Measurements from ENCODE around the gene POFUT2. TPM values are rescaled to one million over a fixed set of nuclear protein-coding genes. Genes with fewer than 3 reads are reported as not detected.

POFUT2 gene
- total RNA-seq, 4 donors from 2014 or later, result 29.9 to 79.3 (median 33.3) TPM

DNA sequence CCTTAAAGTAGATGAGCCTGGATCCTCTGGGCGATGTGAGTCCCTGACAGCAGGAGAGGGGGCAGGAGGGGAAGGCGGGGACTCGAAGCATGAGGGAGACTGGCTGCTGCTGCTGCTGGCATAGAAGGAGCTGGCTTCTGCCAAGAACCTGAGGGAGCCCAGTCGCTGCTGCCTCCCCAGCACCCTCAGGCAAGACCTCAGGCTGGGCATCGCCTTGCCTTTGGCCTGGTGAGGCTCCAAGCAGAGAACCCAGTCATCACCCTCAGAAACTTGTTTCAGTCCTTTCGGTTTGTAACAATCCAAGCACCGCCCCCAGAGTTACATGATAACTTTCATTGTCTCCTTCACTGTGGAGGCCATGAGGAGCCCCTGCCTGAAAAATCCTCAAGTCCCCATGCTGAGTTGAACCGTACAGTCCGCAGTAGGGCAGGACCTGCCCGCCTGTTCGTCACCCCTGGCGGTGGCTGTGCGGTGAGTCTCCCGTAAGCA is 38.8 kb downstream of the POFUT2 start:
- peaks cover 0 to 9% (median 5%) of the 10 kb centered on the region in 4 donors for H3K4me1 ChIP-seq
- peaks cover 3 to 4% of the 10 kb centered on the region in 2 donors for H3K9me3 ChIP-seq
- DNase-seq, result peak; percentile 32
- H3K36me3 ChIP-seq, result no peaks in the 10 kb centered on the region
- intact Hi-C loops (cut with DNase I; ENCODE audit: low total_unique reads) (no loop called here), in situ Hi-C loops (cut with MboI; ENCODE audit: low pct_ligation_motif_present in 1 of 4, low pct_unique_long_range_greater_than_20kb in 1 of 4, low sequenced_read_pairs in 3 of 4) (no loop called here)
- 48% methylated on average over 14 of the region's 14 CpGs; no CpG with 5 or more reads in 1 of the 2 donors for WGBS, 2 donors (ENCODE audit: low coverage in 1 of 2)
- TF ChIP-seq POLR2A (IDR thresholded peaks at IDR 0.05), result no peak
- no peak for TF ChIP-seq POLR2AphosphoS5 (IDR thresholded peaks at IDR 0.05)
- TF ChIP-seq, protein P1, sequence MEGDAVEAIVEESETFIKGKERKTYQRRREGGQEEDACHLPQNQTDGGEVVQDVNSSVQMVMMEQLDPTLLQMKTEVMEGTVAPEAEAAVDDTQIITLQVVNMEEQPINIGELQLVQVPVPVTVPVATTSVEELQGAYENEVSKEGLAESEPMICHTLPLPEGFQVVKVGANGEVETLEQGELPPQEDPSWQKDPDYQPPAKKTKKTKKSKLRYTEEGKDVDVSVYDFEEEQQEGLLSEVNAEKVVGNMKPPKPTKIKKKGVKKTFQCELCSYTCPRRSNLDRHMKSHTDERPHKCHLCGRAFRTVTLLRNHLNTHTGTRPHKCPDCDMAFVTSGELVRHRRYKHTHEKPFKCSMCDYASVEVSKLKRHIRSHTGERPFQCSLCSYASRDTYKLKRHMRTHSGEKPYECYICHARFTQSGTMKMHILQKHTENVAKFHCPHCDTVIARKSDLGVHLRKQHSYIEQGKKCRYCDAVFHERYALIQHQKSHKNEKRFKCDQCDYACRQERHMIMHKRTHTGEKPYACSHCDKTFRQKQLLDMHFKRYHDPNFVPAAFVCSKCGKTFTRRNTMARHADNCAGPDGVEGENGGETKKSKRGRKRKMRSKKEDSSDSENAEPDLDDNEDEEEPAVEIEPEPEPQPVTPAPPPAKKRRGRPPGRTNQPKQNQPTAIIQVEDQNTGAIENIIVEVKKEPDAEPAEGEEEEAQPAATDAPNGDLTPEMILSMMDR (IDR thresholded peaks at IDR 0.05), result no peak
- TF ChIP-seq EP300 (IDR thresholded peaks at IDR 0.05; ENCODE audit: low read depth), result no peak
- peak overlapping the region in 2 of 4 donors; percentile 5 to 30 for H3K4me3 ChIP-seq
- peaks cover 17% of the 10 kb centered on the region for H3K27me3 ChIP-seq
- peak overlapping the region in 2 of 4 donors; percentile 50 to 65 for H3K27ac ChIP-seq

DNA sequence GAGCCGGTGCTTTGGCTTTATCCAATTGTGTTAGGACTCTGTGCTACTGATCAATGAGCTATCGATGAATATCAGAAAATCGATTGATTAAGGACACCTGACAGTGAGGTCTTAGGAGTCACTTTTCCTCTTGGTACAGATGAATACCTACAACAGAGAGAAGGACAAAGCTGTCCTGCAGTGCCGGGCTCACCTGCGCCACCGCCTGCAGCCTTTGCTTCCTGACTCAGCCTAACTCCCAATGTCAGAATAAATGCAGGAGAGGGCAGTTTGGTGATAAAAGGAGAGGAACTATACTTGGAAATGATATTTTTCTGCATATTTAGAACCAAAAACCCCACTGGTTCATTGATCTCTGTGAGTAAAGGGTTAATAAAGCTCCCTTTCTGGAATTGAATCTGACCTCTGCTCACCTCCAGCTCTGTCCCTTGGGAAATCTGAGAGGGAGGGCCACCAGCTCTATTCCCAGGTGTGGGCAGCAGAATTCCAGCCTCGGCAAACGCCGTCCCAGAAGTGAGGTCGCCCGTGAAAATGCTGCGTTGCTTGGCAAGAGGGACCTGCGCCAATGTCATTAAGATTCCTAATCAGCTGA is 39.3 kb downstream of the POFUT2 start:
- Histone ChIP-seq H3K27ac (peak overlapping the region in 2 of 4 donors; percentile 34 to 50), H3K4me1 (peaks cover 0 to 9% (median 5%) of the 10 kb centered on the region in 4 donors), H3K36me3 (no peaks in the 10 kb centered on the region), H3K4me3 (peak overlapping the region in 1 of 4 donors; percentile 30), H3K27me3 (peaks cover 16% of the 10 kb centered on the region), H3K9me3 (peaks cover 8 to 9% of the 10 kb centered on the region in 2 donors)
- 52 to 53% methylated on average over 8 to 13 of the region's 13 CpGs for WGBS, 2 donors (ENCODE audit: low coverage in 1 of 2)
- intact Hi-C loops (cut with DNase I; ENCODE audit: low total_unique reads) (no loop called here), in situ Hi-C loops (cut with MboI; ENCODE audit: low pct_ligation_motif_present in 1 of 4, low pct_unique_long_range_greater_than_20kb in 1 of 4, low sequenced_read_pairs in 3 of 4) (no loop called here)
- no peak for DNase-seq
- TF ChIP-seq POLR2AphosphoS5 (IDR thresholded peaks at IDR 0.05) (no peak), POLR2A (IDR thresholded peaks at IDR 0.05) (no peak), EP300 (IDR thresholded peaks at IDR 0.05; ENCODE audit: low read depth) (no peak)
- TF ChIP-seq, protein P1 (IDR thresholded peaks at IDR 0.05), result no peak

DNA sequence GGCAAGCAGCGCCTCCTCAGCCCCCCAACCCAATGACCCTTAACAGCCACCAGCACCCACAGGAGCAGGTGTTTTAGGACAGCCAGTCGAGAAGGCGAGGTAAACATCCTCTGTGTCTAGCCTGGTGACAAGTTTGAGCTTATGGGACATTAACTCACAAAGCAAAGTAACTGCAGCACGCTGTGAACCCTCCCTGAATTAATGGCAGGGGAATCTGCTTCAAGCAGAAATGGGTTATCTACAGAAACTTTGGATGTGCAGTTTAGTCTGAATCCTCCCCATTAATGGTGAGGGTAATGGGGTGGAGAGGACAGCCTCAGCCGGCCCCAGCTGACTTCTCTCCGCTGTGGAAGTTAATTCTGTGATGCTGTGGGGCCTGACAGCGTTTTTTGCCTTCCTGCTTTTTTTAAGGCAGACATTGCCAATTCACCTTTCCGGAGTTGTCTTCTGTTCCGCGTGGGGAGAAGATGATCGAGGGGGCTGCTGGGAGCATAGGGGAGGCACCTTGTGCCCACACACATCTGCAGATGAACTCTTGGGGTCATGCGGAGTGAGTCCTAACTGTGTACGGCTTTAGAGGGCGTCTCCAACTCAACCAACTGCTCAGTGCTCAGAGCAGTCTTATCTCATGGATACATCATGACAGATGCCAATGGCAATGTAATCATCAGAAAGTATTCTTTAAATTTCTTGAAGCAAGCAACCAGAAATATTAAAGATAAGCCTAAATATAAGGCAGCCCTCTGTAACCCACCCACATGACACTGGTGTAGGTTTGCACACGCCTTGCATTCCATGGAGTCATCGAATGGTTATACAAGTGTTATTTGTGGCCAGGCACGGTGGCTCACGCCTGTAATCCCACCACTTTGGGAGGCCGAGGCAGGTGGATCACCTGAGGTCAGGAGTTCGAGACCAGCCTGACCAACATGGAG is 41.0 kb downstream of the POFUT2 start:
- H3K9me3 ChIP-seq, result peaks cover 9 to 11% of the 10 kb centered on the region in 2 donors
- H3K4me3 ChIP-seq, result no peak overlapping the region
- intact Hi-C loops (cut with DNase I; ENCODE audit: low total_unique reads) (no loop called here), in situ Hi-C loops (cut with MboI; ENCODE audit: low pct_ligation_motif_present in 1 of 4, low pct_unique_long_range_greater_than_20kb in 1 of 4, low sequenced_read_pairs in 3 of 4) (no loop called here)
- no peak overlapping the region for H3K27ac ChIP-seq
- no peak for DNase-seq
- WGBS, 2 donors (ENCODE audit: low coverage in 1 of 2), result 70 to 79% methylated on average over 8 to 20 of the region's 20 CpGs
- TF ChIP-seq EP300 (IDR thresholded peaks at IDR 0.05; ENCODE audit: low read depth), result no peak
- H3K27me3 ChIP-seq, result peaks cover 14% of the 10 kb centered on the region
- H3K36me3 ChIP-seq, result no peaks in the 10 kb centered on the region
- peaks cover 0 to 9% (median 5%) of the 10 kb centered on the region in 4 donors for H3K4me1 ChIP-seq

DNA sequence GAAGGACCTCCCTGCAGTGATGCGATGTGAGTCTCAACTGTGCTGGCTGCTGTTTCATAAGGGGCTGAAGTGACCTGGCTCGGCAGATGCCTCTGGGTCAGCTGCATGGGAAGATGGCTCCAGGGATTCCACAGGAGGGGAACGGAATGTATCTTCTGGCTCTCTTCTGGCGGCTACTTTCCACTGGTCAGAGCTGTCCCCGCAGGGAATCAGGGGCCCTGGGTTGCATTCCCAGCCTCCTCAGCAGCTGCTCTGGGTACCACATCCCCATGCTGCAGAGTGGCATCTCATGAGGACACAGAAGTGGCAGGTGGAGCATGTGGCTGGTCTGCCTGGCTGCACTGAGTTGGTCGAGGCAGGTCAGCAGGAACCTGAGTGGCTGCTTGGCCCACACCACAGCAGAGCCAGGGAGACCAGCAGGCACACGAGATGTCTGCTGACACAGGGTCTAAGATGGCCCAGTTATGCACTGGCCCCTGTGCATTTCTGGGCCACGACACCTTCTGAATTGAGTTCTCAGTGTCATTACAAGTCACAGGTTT is 42.8 kb downstream of the POFUT2 start:
- in situ Hi-C loops (cut with MboI; ENCODE audit: low pct_ligation_motif_present in 1 of 4, low pct_unique_long_range_greater_than_20kb in 1 of 4, low sequenced_read_pairs in 3 of 4) (no loop called here), intact Hi-C loops (cut with DNase I; ENCODE audit: low total_unique reads) (no loop called here)
- 84 to 100% methylated on average over 1 to 7 of the region's 8 CpGs for WGBS, 2 donors (ENCODE audit: low coverage in 1 of 2)

More for the DNA sequence above, 42.8 kb downstream of the POFUT2 start:
- DNase-seq, result no peak
- TF ChIP-seq EP300 (IDR thresholded peaks at IDR 0.05; ENCODE audit: low read depth), result no peak
- TF ChIP-seq POLR2AphosphoS5 (IDR thresholded peaks at IDR 0.05), result no peak
- TF ChIP-seq POLR2A (IDR thresholded peaks at IDR 0.05), result no peak
- TF ChIP-seq, protein P1 (IDR thresholded peaks at IDR 0.05), result no peak
- H3K27me3 ChIP-seq, result peaks cover 14% of the 10 kb centered on the region
- no peak overlapping the region for H3K4me3 ChIP-seq
- no peaks in the 10 kb centered on the region for H3K36me3 ChIP-seq
- H3K27ac ChIP-seq, result no peak overlapping the region
- peaks cover 0 to 9% (median 5%) of the 10 kb centered on the region in 4 donors for H3K4me1 ChIP-seq
- peaks cover 9 to 11% of the 10 kb centered on the region in 2 donors for H3K9me3 ChIP-seq
